ENCODE data around the gene PRKCE. TPM values are rescaled to one million over a fixed set of nuclear protein-coding genes. Genes with fewer than 3 reads are reported as not detected.

Gene PRKCE
- total and polyA plus RNA-seq, 2 donors (not counting 3 experiments of a cell fraction or from before 2014, with no cell fraction given): 27.9 to 33.9 TPM

- dilution Hi-C loops (cut with MboI; ENCODE audit: extremely low pct_ligation_motif_present, low sequenced_read_pairs) (no loop called here), intact Hi-C loops (cut with micrococcal nuclease) (no loop called here)
- Histone ChIP-seq H3K4me2 (ENCODE audit: insufficient read depth, low read length) (no peak overlapping the region), H4K20me1 (replicated peaks; ENCODE audit: control insufficient read depth, extremely low read depth, insufficient read depth, low read length) (no peaks in the 10 kb centered on the region), H3K4me1 (ENCODE audit: control insufficient read depth, extremely low read depth, insufficient read depth, low read length) (no peaks in the 10 kb centered on the region), H2AFZ (ENCODE audit: low read depth, low read length) (no peak overlapping the region), H3K27ac (ENCODE audit: insufficient read depth, low read depth, low read length) (no peak overlapping the region), H3K79me2 (ENCODE audit: control insufficient read depth, insufficient read depth, low read length) (no peaks in the 10 kb centered on the region), H3K9me1 (replicated peaks; ENCODE audit: control insufficient read depth, extremely low read depth, insufficient read depth, low read length) (no peaks in the 10 kb centered on the region), H3K4me3 (replicated peaks in 1 of 3; ENCODE audit: insufficient read depth in 1 of 3, low read depth in 1 of 3, low read length in 3 of 3) (no peak overlapping the region), H3K36me3 (ENCODE audit: control insufficient read depth in 2 of 2, extremely low read depth in 1 of 2, insufficient read depth in 2 of 2, low read length in 2 of 2) (no peaks in the 10 kb centered on the region), H3K9me3 (replicated peaks; ENCODE audit: control insufficient read depth, insufficient read depth, low read length) (no peaks in the 10 kb centered on the region), H3K9ac (replicated peaks; ENCODE audit: extremely low read depth, insufficient read depth, low read length) (no peak overlapping the region), H3K27me3 (ENCODE audit: control insufficient read depth in 2 of 2, insufficient read depth in 2 of 2, low read length in 2 of 2) (no peaks in the 10 kb centered on the region)
- TF ChIP-seq GATA2 (IDR thresholded peaks at IDR 0.05; ENCODE audit: insufficient read depth, insufficient read length, low read depth, low read length) (no peak), FOS (IDR thresholded peaks at IDR 0.05; ENCODE audit: borderline replicate concordance, insufficient read depth, low read length) (no peak), MYC (IDR thresholded peaks at IDR 0.05; ENCODE audit: low read depth, low read length) (no peak), POLR2A (IDR thresholded peaks at IDR 0.05; ENCODE audit: low read depth, low read length) (no peak), MAX (IDR thresholded peaks at IDR 0.05; ENCODE audit: insufficient read depth, insufficient read length) (no peak), JUN (IDR thresholded peaks at IDR 0.05; ENCODE audit: borderline replicate concordance, insufficient read depth, insufficient read length, low read depth) (no peak), CTCF (IDR thresholded peaks at IDR 0.05; ENCODE audit: extremely low read depth in 1 of 2, insufficient read depth in 1 of 2, low read depth in 1 of 2, low read length in 2 of 2) (no peak), EZH2 (IDR thresholded peaks at IDR 0.05; ENCODE audit: borderline replicate concordance, low read depth, low read length, severe bottlenecking) (no peak), POLR2AphosphoS5 (IDR thresholded peaks at IDR 0.05; ENCODE audit: insufficient read depth, low read depth, low read length) (no peak)
- DNase-seq (ENCODE audit: low read depth, low spot score): no peak
- FAIRE-seq: no peak
- POLR2A ChIA-PET: no interaction called here
- CTCF ChIA-PET: no interaction called here
- BruUV-seq (replicated peaks): no TSS peak
Observed at GRCh38 chr2:46213906-46214305, 562.4 kb downstream of the PRKCE start.
